ENCODE measurements around the gene RASAL1.
"Not testable (repeated sequence)": the region's sequence is repeated elsewhere in the genome, so short reads cannot be mapped to it uniquely, and the experiment has no call there.

Gene RASAL1

GRCh38 chr12:113142173-113142885 lies 6.8 kb upstream of the RASAL1 start:
- Histone ChIP-seq H3K36me3 (ENCODE audit: insufficient read depth) (no peaks in the 10 kb centered on the region), H3K4me1 (ENCODE audit: low read depth, poor library complexity, severe bottlenecking) (peaks cover 9% of the 10 kb centered on the region), H3K79me2 (ENCODE audit: insufficient read depth, low read depth) (no peaks in the 10 kb centered on the region), H2AFZ (ENCODE audit: low read depth) (no peak overlapping the region), H3K9ac (no peak overlapping the region), H3K27me3 (ENCODE audit: insufficient read depth, low read depth) (no peaks in the 10 kb centered on the region), H3K4me2 (no peak overlapping the region), H4K20me1 (ENCODE audit: insufficient read depth) (no peaks in the 10 kb centered on the region), H3K4me3 (IDR thresholded peaks at IDR 0.05; ENCODE audit: insufficient read depth, low read depth, low read length) (no peak overlapping the region), H3K27ac (no peak overlapping the region)
- TF ChIP-seq CTCF (conservative IDR thresholded peaks at IDR 0.05; ENCODE audit: low read depth, low read length): no peak

- not testable (repeated sequence) for H3K27ac ChIP-seq; H3K4me2 ChIP-seq; H2AFZ ChIP-seq (ENCODE audit: low read depth); H3K79me2 ChIP-seq (ENCODE audit: insufficient read depth, low read depth); H3K9ac ChIP-seq; H3K27me3 ChIP-seq (ENCODE audit: insufficient read depth, low read depth); H3K4me1 ChIP-seq (ENCODE audit: low read depth, poor library complexity, severe bottlenecking); H4K20me1 ChIP-seq (ENCODE audit: insufficient read depth); H3K4me3 ChIP-seq (IDR thresholded peaks at IDR 0.05; ENCODE audit: insufficient read depth, low read depth, low read length); H3K36me3 ChIP-seq (ENCODE audit: insufficient read depth)
Observed at GRCh38 chr12:113141716-113142115, 6.2 kb upstream of the RASAL1 start.

- Histone ChIP-seq H3K4me3 (IDR thresholded peaks at IDR 0.05; ENCODE audit: insufficient read depth, low read depth, low read length) (no peak overlapping the region), H3K4me1 (ENCODE audit: low read depth, poor library complexity, severe bottlenecking) (peaks cover 9% of the 10 kb centered on the region), H2AFZ (ENCODE audit: low read depth) (no peak overlapping the region), H3K27ac (no peak overlapping the region), H3K27me3 (ENCODE audit: insufficient read depth, low read depth) (no peaks in the 10 kb centered on the region), H3K9ac (no peak overlapping the region), H3K4me2 (no peak overlapping the region), H3K79me2 (ENCODE audit: insufficient read depth, low read depth) (no peaks in the 10 kb centered on the region), H3K36me3 (ENCODE audit: insufficient read depth) (no peaks in the 10 kb centered on the region), H4K20me1 (ENCODE audit: insufficient read depth) (no peaks in the 10 kb centered on the region)
- no peak for TF ChIP-seq CTCF (conservative IDR thresholded peaks at IDR 0.05; ENCODE audit: low read depth, low read length)
Observed at GRCh38 chr12:113140706-113141105, 5.1 kb upstream of the RASAL1 start.

- Histone ChIP-seq H3K9ac (no peak overlapping the region), H3K36me3 (ENCODE audit: insufficient read depth) (no peaks in the 10 kb centered on the region), H3K79me2 (ENCODE audit: insufficient read depth, low read depth) (no peaks in the 10 kb centered on the region), H3K4me2 (no peak overlapping the region), H2AFZ (ENCODE audit: low read depth) (no peak overlapping the region), H4K20me1 (ENCODE audit: insufficient read depth) (no peaks in the 10 kb centered on the region), H3K27ac (no peak overlapping the region), H3K4me1 (ENCODE audit: low read depth, poor library complexity, severe bottlenecking) (peaks cover 14% of the 10 kb centered on the region), H3K27me3 (ENCODE audit: insufficient read depth, low read depth) (no peaks in the 10 kb centered on the region), H3K4me3 (IDR thresholded peaks at IDR 0.05; ENCODE audit: insufficient read depth, low read depth, low read length) (no peak overlapping the region)
- no peak for TF ChIP-seq CTCF (conservative IDR thresholded peaks at IDR 0.05; ENCODE audit: low read depth, low read length)
Observed at GRCh38 chr12:113138826-113139225, 3.3 kb upstream of the RASAL1 start.
